Fibroblast of lung (primary cell): ENCODE measurements around the gene FBH1. TPM values are rescaled to one million over a fixed set of nuclear protein-coding genes. Genes with fewer than 3 reads are reported as not detected.

Experiments
- DNase-seq, 2 donors: peaks; one replicate each; pipeline versions ENCODE4 v3.0.0 to v3.0.0-alpha.2; 2010; ENCODE audit warnings: low read depth in 2 of 2
- H2AFZ ChIP-seq: 2 replicates; pipeline ENCODE4 v1.5.1; 2012; ENCODE audit warnings: low read length, control low read depth, inconsistent platforms
- H3K27ac ChIP-seq: 2 replicates; pipeline ENCODE4 v1.5.1; 2011; ENCODE audit warnings: low read length, control low read depth; ENCODE audit not compliant: insufficient read depth
- H3K27me3 ChIP-seq: 2 replicates; pipeline ENCODE4 v1.5.1; 2011; ENCODE audit warnings: mild to moderate bottlenecking, low read length; ENCODE audit not compliant: control insufficient read depth, insufficient read depth
- H3K36me3 ChIP-seq: 2 replicates; pipeline ENCODE4 v1.5.1; 2011; ENCODE audit warnings: low read length; ENCODE audit not compliant: control insufficient read depth, insufficient read depth
- H3K4me1 ChIP-seq: 2 replicates; pipeline ENCODE4 v1.5.1; 2011; ENCODE audit warnings: low read length; ENCODE audit not compliant: control insufficient read depth, insufficient read depth; ENCODE audit errors: extremely low read depth
- H3K4me2 ChIP-seq: 2 replicates; pipeline ENCODE4 v1.5.1; 2011; ENCODE audit warnings: low read length, control low read depth; ENCODE audit not compliant: insufficient read depth; ENCODE audit errors: extremely low read depth
- H3K4me3 ChIP-seq, 4 experiments: fragments of 200-600 bp in 1 of 4; sonication (generic) in 1 of 4; replicated peaks in 1 of 4; 2 replicates each; pipeline ENCODE4 v1.5.1; 2011 to 2016; ENCODE audit warnings: low read length in 4 of 4, low read depth in 3 of 4, mild to moderate bottlenecking in 3 of 4, control low read depth in 2 of 4, inconsistent platforms in 1 of 4, mixed read lengths in 1 of 4; ENCODE audit not compliant: insufficient read depth in 1 of 4; ENCODE audit errors: control extremely low read depth in 1 of 4
- H3K79me2 ChIP-seq: 2 replicates; pipeline ENCODE4 v1.5.1; 2012; ENCODE audit warnings: mild to moderate bottlenecking, low read length, inconsistent platforms; ENCODE audit not compliant: control insufficient read depth, insufficient read depth
- H3K9ac ChIP-seq: 2 replicates; pipeline ENCODE4 v1.5.1; 2011; ENCODE audit warnings: mild to moderate bottlenecking, low read length, control low read depth; ENCODE audit not compliant: insufficient read depth
- H3K9me3 ChIP-seq: 2 replicates; pipeline ENCODE4 v1.5.1; 2012; ENCODE audit warnings: low read depth, low read length; ENCODE audit not compliant: control insufficient read depth, insufficient read depth
- H4K20me1 ChIP-seq: 2 replicates; pipeline ENCODE4 v1.5.1; 2011; ENCODE audit warnings: low read length; ENCODE audit not compliant: control insufficient read depth, insufficient read depth; ENCODE audit errors: extremely low read depth
- EZH2 ChIP-seq: IDR thresholded peaks from 2 replicates; pipeline ENCODE4 v1.5.1; 2012; ENCODE audit warnings: low read length, control low read depth, mild to moderate bottlenecking; ENCODE audit errors: missing control alignments
- polyA plus RNA-seq, 2 donors: library from polyadenylated mRNA; depleted of rRNA in 1 of 2; stranded (reverse) in 1 of 2; unstranded in 1 of 2; fragments of >200 nt; gene quantifications; 2 replicates each; pipeline ENCODE4 v1.2.1, GENCODE V29; 2011 to 2012; ENCODE audit warnings: missing spikeins in 1 of 2
- total RNA-seq: library from RNA; depleted of rRNA; stranded (reverse); fragments of >200 nt; gene quantifications from 2 replicates; pipeline ENCODE4 v1.2.1, GENCODE V29; 2014
- TF ChIP-seq, protein P1 (sequence below), 2 donors: IDR thresholded peaks in 1 of 2; conservative IDR thresholded peaks in 1 of 2; 1 replicate in 1 of 2; 2 replicates in 1 of 2; pipeline ENCODE4 v1.5.1; 2011 to 2012; ENCODE audit warnings: low read length in 2 of 2, control low read depth in 1 of 2, inconsistent platforms in 1 of 2, low read depth in 1 of 2, mild to moderate bottlenecking in 1 of 2

FBH1 gene
- total and polyA plus RNA-seq, 2 donors (not counting 1 experiment from before 2014, with no cell fraction given): 53.6 to 97.8 TPM

DNA sequence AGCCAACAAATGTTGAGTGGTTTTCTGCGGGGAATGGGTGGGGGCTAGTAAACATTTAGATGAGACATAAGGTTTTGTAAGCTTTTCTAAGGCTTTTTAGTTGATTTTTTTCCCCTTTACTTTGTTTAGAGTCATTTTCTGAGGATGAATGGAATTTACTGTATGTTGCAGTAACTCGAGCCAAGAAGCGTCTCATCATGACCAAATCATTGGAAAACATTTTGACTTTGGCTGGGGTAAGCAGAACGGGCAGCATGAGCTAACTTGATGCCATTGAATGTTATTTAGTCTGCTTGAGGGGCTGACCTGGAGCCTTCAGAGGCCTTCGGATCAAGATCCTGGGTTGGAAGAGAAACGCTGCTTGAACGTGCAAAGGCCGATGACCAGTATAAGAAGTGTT is 37.3 kb downstream of the FBH1 start:
- H3K4me1 ChIP-seq: peaks cover 5% of the 10 kb centered on the region
- no peaks in the 10 kb centered on the region for H3K27me3 ChIP-seq
- no peak overlapping the region for H2AFZ ChIP-seq
- no peaks in the 10 kb centered on the region for H3K79me2 ChIP-seq
- TF ChIP-seq, protein P1, sequence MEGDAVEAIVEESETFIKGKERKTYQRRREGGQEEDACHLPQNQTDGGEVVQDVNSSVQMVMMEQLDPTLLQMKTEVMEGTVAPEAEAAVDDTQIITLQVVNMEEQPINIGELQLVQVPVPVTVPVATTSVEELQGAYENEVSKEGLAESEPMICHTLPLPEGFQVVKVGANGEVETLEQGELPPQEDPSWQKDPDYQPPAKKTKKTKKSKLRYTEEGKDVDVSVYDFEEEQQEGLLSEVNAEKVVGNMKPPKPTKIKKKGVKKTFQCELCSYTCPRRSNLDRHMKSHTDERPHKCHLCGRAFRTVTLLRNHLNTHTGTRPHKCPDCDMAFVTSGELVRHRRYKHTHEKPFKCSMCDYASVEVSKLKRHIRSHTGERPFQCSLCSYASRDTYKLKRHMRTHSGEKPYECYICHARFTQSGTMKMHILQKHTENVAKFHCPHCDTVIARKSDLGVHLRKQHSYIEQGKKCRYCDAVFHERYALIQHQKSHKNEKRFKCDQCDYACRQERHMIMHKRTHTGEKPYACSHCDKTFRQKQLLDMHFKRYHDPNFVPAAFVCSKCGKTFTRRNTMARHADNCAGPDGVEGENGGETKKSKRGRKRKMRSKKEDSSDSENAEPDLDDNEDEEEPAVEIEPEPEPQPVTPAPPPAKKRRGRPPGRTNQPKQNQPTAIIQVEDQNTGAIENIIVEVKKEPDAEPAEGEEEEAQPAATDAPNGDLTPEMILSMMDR (conservative IDR thresholded peaks at IDR 0.05 in 1 of 2, IDR thresholded peaks at IDR 0.05 in 1 of 2; ENCODE audit: low read depth in 1 of 2, low read length in 2 of 2): no peak
- no peak for TF ChIP-seq EZH2
- H3K36me3 ChIP-seq: peaks cover 23% of the 10 kb centered on the region
- H3K9me3 ChIP-seq: no peaks in the 10 kb centered on the region
- peak overlapping the region; percentile 36 for H3K4me2 ChIP-seq
- DNase-seq: peak; percentile 79 to 81
- H3K9ac ChIP-seq: no peak overlapping the region
- peak overlapping the region; percentile 65 for H3K27ac ChIP-seq
- no peak overlapping the region for H3K4me3 ChIP-seq
- no peaks in the 10 kb centered on the region for H4K20me1 ChIP-seq

DNA sequence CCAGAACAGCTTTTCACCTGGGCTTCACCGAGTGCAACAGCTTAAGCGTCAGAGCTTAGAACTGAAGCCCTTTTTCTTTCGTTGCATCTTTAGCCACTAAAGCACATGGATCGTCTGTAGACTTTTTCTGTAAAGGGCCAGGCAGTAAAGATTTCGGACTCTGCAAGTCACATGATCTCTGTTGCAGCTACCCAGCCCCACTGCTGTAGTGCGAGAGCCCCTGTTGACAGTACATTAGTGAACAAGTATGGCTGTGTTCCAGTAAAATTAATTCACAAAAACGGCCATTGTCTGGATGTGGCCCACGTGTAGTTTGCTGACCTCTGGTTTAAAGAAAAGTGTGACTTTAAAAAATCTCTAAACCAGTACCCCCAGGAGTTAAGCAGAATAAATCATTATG is 39.4 kb downstream of the FBH1 start:
- Histone ChIP-seq H3K36me3 (peaks cover 12% of the 10 kb centered on the region), H3K9me3 (no peaks in the 10 kb centered on the region), H4K20me1 (no peaks in the 10 kb centered on the region), H3K9ac (no peak overlapping the region), H3K27me3 (no peaks in the 10 kb centered on the region), H3K4me3 (no peak overlapping the region), H2AFZ (no peak overlapping the region), H3K27ac (no peak overlapping the region), H3K79me2 (no peaks in the 10 kb centered on the region), H3K4me1 (peaks cover 5% of the 10 kb centered on the region), H3K4me2 (no peak overlapping the region)
- DNase-seq: no peak
- TF ChIP-seq EZH2: no peak
- TF ChIP-seq, protein P1 (conservative IDR thresholded peaks at IDR 0.05 in 1 of 2, IDR thresholded peaks at IDR 0.05 in 1 of 2; ENCODE audit: low read depth in 1 of 2, low read length in 2 of 2): no peak

DNA sequence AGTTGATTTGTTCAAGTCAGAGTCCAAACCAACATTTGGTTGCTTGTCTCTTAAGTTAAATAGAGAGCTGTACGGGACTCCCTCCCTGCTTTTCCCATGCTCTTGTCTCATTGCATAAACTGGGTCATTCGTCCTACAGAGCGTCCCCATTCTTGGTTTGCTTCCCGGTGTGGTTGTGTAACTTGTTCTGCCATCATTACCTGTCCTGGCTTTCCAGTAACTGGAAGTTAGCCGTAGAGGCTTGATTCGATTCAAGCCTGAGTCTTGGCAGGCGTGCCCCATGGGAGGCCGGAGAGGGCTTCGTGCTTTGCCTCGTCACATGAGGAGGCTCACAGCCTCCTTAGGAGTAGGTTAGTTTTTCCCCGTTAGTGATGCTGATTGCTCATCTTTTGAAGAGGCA is 40.2 kb downstream of the FBH1 start:
- no peak for TF ChIP-seq EZH2
- TF ChIP-seq, protein P1 (conservative IDR thresholded peaks at IDR 0.05 in 1 of 2, IDR thresholded peaks at IDR 0.05 in 1 of 2; ENCODE audit: low read depth in 1 of 2, low read length in 2 of 2): no peak
- H3K4me1 ChIP-seq: peaks cover 5% of the 10 kb centered on the region

More for the DNA sequence above, 40.2 kb downstream of the FBH1 start:
- Histone ChIP-seq H3K79me2 (no peaks in the 10 kb centered on the region), H3K9ac (no peak overlapping the region), H3K4me3 (no peak overlapping the region), H3K9me3 (no peaks in the 10 kb centered on the region), H3K36me3 (peaks cover 11% of the 10 kb centered on the region), H3K27me3 (no peaks in the 10 kb centered on the region), H4K20me1 (no peaks in the 10 kb centered on the region), H3K27ac (no peak overlapping the region), H2AFZ (no peak overlapping the region), H3K4me2 (no peak overlapping the region)
- no peak for DNase-seq
